GM18511 (cell line): Measurements from ENCODE around the gene SHANK2.

Experiments used
- ATAC-seq: cut with Tn5 transposase; IDR thresholded peaks from one replicate; pipeline ENCODE4 v1.9.1; 2021; ENCODE audit warnings: mild to moderate bottlenecking, moderate library complexity; ENCODE audit not compliant: unreplicated experiment

SHANK2 gene

DNA sequence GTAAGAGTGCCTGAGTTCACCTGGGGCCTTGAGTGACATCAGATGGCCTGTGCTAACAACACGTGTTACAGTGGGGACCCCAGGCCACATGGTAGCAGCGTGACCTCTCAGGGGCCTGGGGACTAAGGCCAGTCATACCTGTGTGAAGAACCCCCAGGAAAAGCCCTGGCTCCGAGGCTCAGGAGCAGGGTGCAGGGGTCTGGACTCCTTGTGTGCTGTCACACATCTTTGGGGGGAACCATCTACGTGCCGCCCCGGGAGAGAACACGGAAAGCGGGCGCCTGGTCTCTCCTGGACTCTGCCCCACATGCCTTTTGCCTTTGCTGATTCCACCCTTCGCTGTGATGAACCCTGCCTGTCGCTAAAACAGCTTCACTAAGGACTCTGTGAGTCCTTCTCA lies 48.7 kb downstream of the SHANK2 start:
- ATAC-seq: no peak

DNA sequence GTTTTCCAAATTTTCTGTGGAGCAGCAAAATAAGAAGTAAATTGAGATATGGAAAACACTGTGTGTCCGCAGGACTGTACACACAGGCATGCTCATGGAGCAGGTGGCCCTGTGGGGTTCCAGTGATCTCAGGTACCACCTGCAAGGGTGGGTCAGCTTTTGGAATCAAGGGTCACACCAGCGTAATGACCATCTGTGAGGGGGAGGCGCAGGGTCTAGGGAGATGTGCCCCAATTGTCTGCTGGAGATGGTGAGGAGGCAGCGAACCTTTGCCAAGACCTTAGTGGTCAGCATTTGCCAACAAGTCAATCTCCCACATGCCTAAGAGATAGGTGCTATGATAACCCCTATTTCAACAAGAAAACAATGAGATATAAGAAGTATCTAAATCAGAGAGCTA lies 49.4 kb downstream of the SHANK2 start:
- no peak for ATAC-seq

DNA sequence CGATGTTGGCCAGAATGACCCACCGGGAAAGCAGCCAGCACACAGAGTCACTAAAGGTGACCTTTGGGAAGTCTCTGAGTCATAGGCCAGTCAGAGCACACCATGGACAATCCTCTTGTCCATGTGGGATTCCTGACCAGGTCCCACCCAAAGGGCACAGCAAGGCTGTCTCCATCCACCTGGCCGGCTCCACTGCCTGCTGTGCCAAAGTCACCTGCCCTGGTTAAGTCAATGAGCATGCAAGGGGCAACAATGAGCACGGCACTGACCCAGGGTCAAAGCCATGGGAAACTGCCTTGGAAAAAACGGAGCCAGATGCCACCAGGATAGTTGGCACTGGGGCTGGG lies 49.8 kb downstream of the SHANK2 start:
- ATAC-seq: no peak
